ENCODE results near the gene CHST7.

CHST7 gene

DNA sequence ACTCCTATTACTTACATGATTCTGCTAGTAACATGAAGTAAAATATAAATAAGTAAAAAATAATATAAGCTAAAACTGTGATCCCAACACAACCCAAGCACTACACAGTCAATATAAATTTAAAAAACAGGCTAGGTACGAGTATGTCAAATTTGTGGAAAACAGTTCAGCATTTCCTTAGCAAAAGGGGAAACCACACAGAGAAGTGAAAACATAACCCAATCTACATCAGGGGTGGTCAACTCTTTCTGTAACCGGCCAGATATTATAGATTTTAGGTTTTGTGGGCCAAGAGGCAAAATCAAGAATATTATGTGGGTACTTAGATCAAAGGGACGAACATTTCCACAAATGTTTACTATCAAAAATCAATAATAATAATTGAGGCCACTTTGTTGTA is 70.1 kb downstream of the CHST7 start:
- DNase-seq (ENCODE audit: low read depth in 1 of 2, low spot score in 1 of 2): no peak

DNA sequence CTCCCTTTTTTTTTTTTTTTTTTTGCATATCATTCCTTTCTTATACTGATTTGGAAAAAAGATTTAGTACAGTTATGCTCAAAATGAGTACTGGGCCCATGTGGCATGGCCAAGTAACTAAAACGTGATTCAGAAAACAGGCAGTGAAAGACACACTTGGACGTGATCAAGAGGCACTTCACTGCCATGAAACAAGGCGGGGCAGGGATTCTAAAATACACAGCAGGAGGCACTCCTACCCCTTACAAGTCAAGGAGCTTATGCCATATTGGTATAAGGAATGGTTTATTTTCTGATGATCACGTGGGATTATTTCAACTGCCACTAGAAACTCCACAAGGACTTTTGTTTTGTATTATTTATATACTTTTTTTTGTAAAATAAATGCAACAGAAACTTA is 72.0 kb downstream of the CHST7 start:
- DNase-seq (ENCODE audit: low read depth in 1 of 2, low spot score in 1 of 2): no peak

DNA sequence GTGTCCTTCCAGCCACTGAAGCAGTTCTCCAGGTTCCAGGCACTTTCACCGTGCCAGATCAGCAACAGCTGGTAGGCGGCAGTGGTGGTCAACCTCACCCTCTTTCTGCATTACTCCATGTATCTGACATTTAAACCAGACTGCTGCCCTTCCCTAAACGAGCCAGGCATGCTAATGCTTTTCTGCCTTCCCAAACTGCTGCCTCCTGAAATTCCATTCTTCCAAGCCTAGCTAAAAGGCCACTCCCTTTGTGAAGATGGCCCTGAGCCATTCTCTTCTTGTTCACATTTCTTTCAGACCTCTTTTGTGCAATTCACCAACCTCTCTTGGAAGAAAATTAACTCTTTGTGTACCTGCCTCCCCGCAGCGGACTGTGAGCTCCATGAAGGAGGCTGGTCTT is 73.7 kb downstream of the CHST7 start:
- DNase-seq (ENCODE audit: low read depth in 1 of 2, low spot score in 1 of 2): no peak
